Stimulated activated CD8-positive, alpha-beta memory T cell treated with anti-CD3 and anti-CD28 coated beads, Interleukin-7, amount 100 ng/mL, for 48 hours (primary cell): ENCODE measurements around the gene IFT81.
"Not testable (repeated sequence)": the region's sequence is repeated elsewhere in the genome, so short reads cannot be mapped to it uniquely, and the experiment has no call there.

Source experiments
- DNase-seq, 2 donors: peaks; one replicate each; pipeline ENCODE4 v3.0.0-alpha.2; 2020; ENCODE audit warnings: low read depth in 1 of 2; ENCODE audit errors: extremely low read depth in 1 of 2

IFT81 gene

GRCh38 chr12:110124269-110124995 is at the start of gene IFT81:
TSS of gene IFT81 (plus strand) at chr12:110124357. CDS start at chr12:110127381, 3,024 bp downstream.
- peak; percentile 87 to 90 for DNase-seq

- no peak for DNase-seq
These were observed 48.3 kb upstream of the IFT81 start for GRCh38 chr12:110075880-110076279.

GRCh38 chr12:110077800-110078199 is 46.4 kb upstream of the IFT81 start:
- no peak for DNase-seq

- DNase-seq, result peak in 1 of 2 donors; percentile 63
These were observed 44.4 kb upstream of the IFT81 start for GRCh38 chr12:110079477-110080400.

GRCh38 chr12:110080410-110080809 is 43.7 kb upstream of the IFT81 start:
- DNase-seq, result no peak

GRCh38 chr12:110084314-110085015 is 39.7 kb upstream of the IFT81 start:
- DNase-seq, result no peak

GRCh38 chr12:110088216-110088615 is 35.9 kb upstream of the IFT81 start:
- DNase-seq, result not testable (repeated sequence)

GRCh38 chr12:110088936-110089335 is 35.2 kb upstream of the IFT81 start:
- DNase-seq, result no peak

- DNase-seq, result no peak
These were observed 33.7 kb upstream of the IFT81 start for GRCh38 chr12:110090266-110091135.

GRCh38 chr12:110091136-110091711 is 32.9 kb upstream of the IFT81 start:
- no peak for DNase-seq

GRCh38 chr12:110093631-110094311 is 30.4 kb upstream of the IFT81 start:
- no peak for DNase-seq

GRCh38 chr12:110100315-110100970 is 23.7 kb upstream of the IFT81 start:
- DNase-seq, result peak; percentile 1 to 40

GRCh38 chr12:110102255-110102654 is 21.9 kb upstream of the IFT81 start:
- DNase-seq, result peak; percentile 7 to 37

- no peak for DNase-seq
These were observed 19.7 kb upstream of the IFT81 start for GRCh38 chr12:110104188-110105094.

GRCh38 chr12:110105159-110105558 is 19.0 kb upstream of the IFT81 start:
- no peak for DNase-seq

- no peak for DNase-seq
These were observed 18.2 kb upstream of the IFT81 start for GRCh38 chr12:110105986-110106385.

GRCh38 chr12:110107369-110108281 is 16.5 kb upstream of the IFT81 start:
- DNase-seq, result no peak
